ENCODE results near the gene MAML2. TPM values are rescaled to one million over a fixed set of nuclear protein-coding genes. Genes with fewer than 3 reads are reported as not detected.

MAML2 gene
- total and polyA plus RNA-seq, 4 donors, result 0.56 to 2.1 (median 1.4) TPM

GRCh38 chr11:96299155-96299888 is 43.7 kb downstream of the MAML2 start:
- TF ChIP-seq RAD21 (IDR thresholded peaks at IDR 0.05) (no peak), FOXA2 (IDR thresholded peaks at IDR 0.05) (no peak), ZBTB33 (IDR thresholded peaks at IDR 0.05) (no peak), CTCF (IDR thresholded peaks at IDR 0.05; ENCODE audit: low read depth, low read length, missing input control) (no peak), SP1 (IDR thresholded peaks at IDR 0.05) (no peak)
- Histone ChIP-seq H3K9me3 (ENCODE audit: control insufficient read depth in 4 of 4, low read length in 3 of 4) (no peaks in the 10 kb centered on the region), H3K4me3 (ENCODE audit: low read depth in 1 of 3, low read length in 3 of 3) (no peak overlapping the region), H3K36me3 (ENCODE audit: control insufficient read depth in 4 of 4, insufficient read depth in 3 of 4, low read depth in 1 of 4, low read length in 3 of 4) (no peaks in the 10 kb centered on the region), H3K9ac (ENCODE audit: low read depth in 1 of 2, low read length in 2 of 2) (no peak overlapping the region), H3K4me1 (ENCODE audit: control insufficient read depth in 4 of 4, insufficient read depth in 4 of 4, low read length in 3 of 4) (no peaks in the 10 kb centered on the region), H3K27me3 (ENCODE audit: control insufficient read depth in 4 of 4, insufficient read depth in 4 of 4, low read length in 3 of 4) (no peaks in the 10 kb centered on the region), H3K27ac (ENCODE audit: low read depth in 1 of 2, low read length in 2 of 2) (no peak overlapping the region)
- WGBS, result 81% methylated on average over 8 of the region's 8 CpGs
- DNase-seq (ENCODE audit: low spot score), result no peak

GRCh38 chr11:96295369-96295768 is 47.6 kb downstream of the MAML2 start:
- H3K27me3 ChIP-seq (ENCODE audit: control insufficient read depth in 4 of 4, insufficient read depth in 4 of 4, low read length in 3 of 4), result no peaks in the 10 kb centered on the region
- WGBS, result 79% methylated on average over 4 of the region's 4 CpGs
- H3K4me1 ChIP-seq (ENCODE audit: control insufficient read depth in 4 of 4, insufficient read depth in 4 of 4, low read length in 3 of 4), result no peaks in the 10 kb centered on the region
- H3K4me3 ChIP-seq (ENCODE audit: low read depth in 1 of 3, low read length in 3 of 3), result no peak overlapping the region
- no peak for TF ChIP-seq FOXA1 (IDR thresholded peaks at IDR 0.05)
- no peak for TF ChIP-seq EGR1 (IDR thresholded peaks at IDR 0.05; ENCODE audit: low read depth in 2 of 2)
- no peak for TF ChIP-seq MAX (IDR thresholded peaks at IDR 0.05)
- TF ChIP-seq SP1 (IDR thresholded peaks at IDR 0.05), result no peak
- no peak for TF ChIP-seq NR2F2 (IDR thresholded peaks at IDR 0.05)
- TF ChIP-seq ZBTB33 (IDR thresholded peaks at IDR 0.05), result no peak
- no peak for TF ChIP-seq CTCF (IDR thresholded peaks at IDR 0.05; ENCODE audit: low read depth, low read length, missing input control)
- TF ChIP-seq YY1 (IDR thresholded peaks at IDR 0.05), result no peak
- TF ChIP-seq HNF4G (IDR thresholded peaks at IDR 0.05), result no peak
- no peak for TF ChIP-seq TAF1 (conservative IDR thresholded peaks at IDR 0.05)
- TF ChIP-seq HNF4A (conservative IDR thresholded peaks at IDR 0.05), result no peak
- no peak for TF ChIP-seq ATF3 (IDR thresholded peaks at IDR 0.05)
- TF ChIP-seq RXRA (IDR thresholded peaks at IDR 0.05), result no peak
- no peak for TF ChIP-seq FOXA2 (IDR thresholded peaks at IDR 0.05)
- H3K36me3 ChIP-seq (ENCODE audit: control insufficient read depth in 4 of 4, insufficient read depth in 3 of 4, low read depth in 1 of 4, low read length in 3 of 4), result no peaks in the 10 kb centered on the region
- no peak overlapping the region for H3K9ac ChIP-seq (ENCODE audit: low read depth in 1 of 2, low read length in 2 of 2)
- no peaks in the 10 kb centered on the region for H3K9me3 ChIP-seq (ENCODE audit: control insufficient read depth in 4 of 4, low read length in 3 of 4)
- H3K27ac ChIP-seq (ENCODE audit: low read depth in 1 of 2, low read length in 2 of 2), result no peak overlapping the region
- no peak for DNase-seq (ENCODE audit: low spot score)

All from liver (tissue), 9 donors.